ENCODE data around the gene SLC22A23.

The SLC22A23 gene

GRCh38 chr6:3272911-3273547, 183.8 kb downstream of the SLC22A23 start:
- no peak for DNase-seq (ENCODE audit: low read depth in 2 of 2, low spot score in 1 of 2)

- DNase-seq (ENCODE audit: low read depth in 2 of 2, low spot score in 1 of 2) = no peak
Observed at GRCh38 chr6:3271756-3272155, 185.1 kb downstream of the SLC22A23 start.

- DNase-seq (ENCODE audit: low read depth in 2 of 2, low spot score in 1 of 2) = no peak
Observed at GRCh38 chr6:3270258-3270657, 186.6 kb downstream of the SLC22A23 start.

DNA sequence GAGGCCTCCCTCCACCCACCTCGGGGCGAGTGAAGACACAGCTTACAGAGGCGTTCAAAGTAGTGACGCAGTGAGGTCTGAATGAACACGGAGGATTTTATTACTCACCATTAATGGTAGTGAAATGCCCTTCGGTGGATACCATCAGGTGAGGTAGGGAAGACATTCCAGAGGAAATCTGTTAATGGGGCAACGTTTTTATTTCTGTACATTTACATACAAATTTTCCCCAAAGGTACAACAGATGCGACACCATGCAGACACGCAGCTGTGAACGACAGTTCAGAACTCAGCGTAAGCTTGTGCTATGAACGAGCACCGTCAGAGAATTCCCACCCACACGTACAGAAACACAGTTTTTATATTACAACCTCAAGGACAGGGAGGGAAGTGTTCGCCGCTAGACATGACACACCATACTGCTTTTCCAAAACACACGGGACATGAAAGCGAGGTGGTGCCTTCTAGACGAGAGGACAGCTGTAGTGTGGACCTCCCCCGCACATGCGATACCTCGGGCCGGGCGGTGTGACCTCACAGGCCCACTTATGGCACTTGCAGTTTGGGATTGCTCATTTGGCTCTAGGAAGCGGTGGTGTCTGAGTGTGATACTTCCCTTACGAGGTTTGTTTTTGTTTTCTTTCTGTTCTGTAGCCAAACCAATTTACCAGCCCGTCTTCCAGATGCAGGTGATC, 187.4 kb downstream of the SLC22A23 start:
- no peak for DNase-seq (ENCODE audit: low read depth in 2 of 2, low spot score in 1 of 2)

DNA sequence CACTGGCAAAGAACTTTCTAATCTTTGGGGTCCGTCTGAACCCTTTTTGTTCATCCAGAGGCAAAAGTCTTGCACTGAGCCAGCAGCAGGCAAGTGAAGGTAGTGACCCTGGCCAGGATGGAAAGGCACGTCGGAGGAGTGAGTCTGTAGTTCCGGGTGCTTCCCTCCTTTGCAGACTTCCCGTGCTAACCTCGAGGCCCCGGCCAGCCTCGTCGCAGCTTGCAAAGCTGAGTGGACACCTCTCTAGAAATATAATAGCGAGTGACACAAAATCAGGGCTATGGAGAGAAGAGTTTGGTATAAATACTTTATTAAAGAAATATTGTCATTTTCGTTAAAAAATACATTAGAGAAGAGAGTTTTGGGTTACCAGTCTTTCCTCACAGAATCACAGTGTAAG, 188.2 kb downstream of the SLC22A23 start:
- no peak for DNase-seq (ENCODE audit: low read depth in 2 of 2, low spot score in 1 of 2)

DNA sequence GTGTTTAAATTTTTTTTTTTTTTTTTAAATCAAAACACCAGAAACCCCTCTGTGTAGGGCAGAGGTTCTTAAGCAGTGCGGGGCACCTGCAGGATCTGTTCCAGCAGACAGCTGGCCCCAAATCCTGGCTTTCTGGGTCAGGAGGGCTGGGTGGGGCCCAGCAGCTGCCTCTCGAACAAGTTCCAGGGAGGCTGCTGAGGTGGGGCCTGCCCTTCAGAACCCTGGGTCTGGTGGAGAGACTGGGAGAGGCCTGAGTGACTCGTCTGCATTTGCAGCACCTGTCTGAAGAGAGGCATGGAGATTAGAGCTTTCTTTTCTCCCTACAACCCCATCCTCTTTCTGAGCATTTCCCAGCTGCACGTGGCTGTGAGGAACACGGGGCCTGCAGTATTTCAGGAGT, 189.7 kb downstream of the SLC22A23 start:
- no peak for DNase-seq (ENCODE audit: low read depth in 2 of 2, low spot score in 1 of 2)

- DNase-seq (ENCODE audit: low read depth in 2 of 2, low spot score in 1 of 2) = no peak
Observed at GRCh38 chr6:3266170-3266569, 190.7 kb downstream of the SLC22A23 start.

DNA sequence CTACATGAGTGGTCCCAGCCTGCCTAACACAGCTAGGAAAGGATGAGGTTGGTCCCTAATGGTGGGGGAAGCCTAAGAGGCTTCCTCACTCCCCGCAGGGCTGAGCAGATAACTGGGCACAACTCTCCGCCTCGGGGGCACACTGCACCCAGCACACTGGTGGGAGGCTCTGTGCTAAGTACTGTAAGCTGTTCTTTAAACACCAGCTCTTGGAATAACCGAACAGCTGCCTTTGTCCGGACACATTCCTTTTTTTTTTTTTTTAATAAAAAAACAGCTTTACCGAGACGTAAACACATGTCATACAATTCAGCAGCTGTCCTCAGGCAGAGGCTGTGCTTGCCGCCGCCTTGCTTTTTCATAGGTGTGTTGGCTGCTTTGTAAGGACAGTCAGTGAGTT, 191.2 kb downstream of the SLC22A23 start:
- no peak for DNase-seq (ENCODE audit: low read depth in 2 of 2, low spot score in 1 of 2)

GRCh38 chr6:3264356-3264755, 192.5 kb downstream of the SLC22A23 start:
- DNase-seq (ENCODE audit: low read depth in 2 of 2, low spot score in 1 of 2) = no peak

- no peak for DNase-seq (ENCODE audit: low read depth in 2 of 2, low spot score in 1 of 2)
Observed at GRCh38 chr6:3263096-3263495, 193.8 kb downstream of the SLC22A23 start.

DNA sequence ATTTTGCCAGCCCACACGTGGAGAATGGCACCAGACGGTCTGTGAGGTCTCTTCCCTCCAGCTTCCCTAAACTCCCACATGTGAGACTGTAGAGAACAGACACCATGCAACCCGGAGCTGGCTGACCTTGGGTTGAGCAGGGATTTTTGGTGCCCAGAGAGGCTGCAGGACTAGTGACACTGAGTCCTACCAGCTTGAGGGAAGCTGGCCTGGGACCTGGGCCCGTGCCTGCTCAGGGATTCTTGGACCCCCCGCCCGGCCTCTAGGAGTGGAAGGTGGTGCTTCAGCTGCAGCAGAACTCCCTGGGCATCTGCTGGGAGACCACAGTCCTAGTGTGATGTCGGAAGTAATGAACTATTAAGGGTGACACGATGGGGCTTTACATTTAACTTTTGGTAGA, 194.9 kb downstream of the SLC22A23 start:
- DNase-seq (ENCODE audit: low read depth in 2 of 2, low spot score in 1 of 2) = no peak

DNA sequence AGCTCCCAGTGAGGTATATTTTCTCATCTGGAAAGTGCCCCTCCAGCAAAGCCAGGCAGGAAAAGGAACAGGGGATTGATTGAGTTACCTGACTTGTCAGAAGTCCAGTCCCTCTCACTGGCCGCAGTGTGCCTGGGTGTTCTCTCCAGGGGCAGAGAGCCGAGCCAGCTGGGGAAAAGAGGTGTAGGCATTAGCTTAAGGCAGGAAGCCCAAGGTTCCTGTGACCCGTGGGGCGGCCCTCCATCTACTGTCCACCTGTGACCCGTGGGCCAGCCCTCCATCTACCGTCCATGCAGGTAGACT, 195.4 kb downstream of the SLC22A23 start:
- no peak for DNase-seq (ENCODE audit: low read depth in 2 of 2, low spot score in 1 of 2)

GRCh38 chr6:3260772-3261517, 195.9 kb downstream of the SLC22A23 start:
- DNase-seq (ENCODE audit: low read depth in 2 of 2, low spot score in 1 of 2) = no peak

DNA sequence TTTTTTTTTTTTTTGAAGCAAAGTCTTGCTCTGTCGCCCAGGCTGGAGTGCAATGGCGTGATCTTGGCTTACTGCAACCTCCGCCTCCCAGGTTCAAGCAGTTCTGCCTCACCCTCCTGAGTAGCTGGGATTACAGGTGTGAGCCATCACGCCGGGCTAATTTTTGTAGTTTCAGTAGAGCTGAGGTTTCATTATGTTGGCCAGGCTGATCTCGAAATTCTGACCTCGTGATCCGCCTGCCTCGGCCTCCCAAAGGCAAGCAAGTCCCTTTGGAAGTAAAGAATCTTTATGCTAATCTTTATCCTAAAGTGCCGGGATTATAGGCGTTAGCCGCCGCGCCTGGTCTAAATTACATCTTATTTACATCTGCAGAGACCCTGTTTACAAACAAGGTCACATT, 196.6 kb downstream of the SLC22A23 start:
- DNase-seq (ENCODE audit: low read depth in 2 of 2, low spot score in 1 of 2) = no peak

DNA sequence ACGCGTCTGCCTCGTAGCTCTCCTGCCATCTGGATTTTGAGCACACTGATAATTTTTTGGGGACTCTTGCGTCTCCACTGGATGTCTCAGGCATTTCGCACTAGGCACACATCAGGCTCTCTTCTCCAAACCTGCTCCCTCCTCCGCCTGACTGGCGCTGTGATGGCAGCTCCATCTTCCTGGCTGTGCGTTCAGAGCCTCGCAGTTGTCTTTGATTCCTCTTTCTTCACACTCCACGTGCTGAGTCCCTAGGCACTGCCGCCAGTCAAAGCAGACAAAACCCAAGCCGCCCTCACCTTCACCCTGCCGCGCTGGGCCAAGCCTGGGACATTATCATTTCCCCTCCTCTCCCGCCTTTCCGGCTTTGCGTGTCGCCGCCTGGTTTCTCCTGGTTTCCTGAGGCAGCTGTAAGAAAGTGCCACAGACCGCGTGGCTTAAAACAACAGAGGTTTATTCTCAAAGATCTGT, 197.3 kb downstream of the SLC22A23 start:
- no peak for DNase-seq (ENCODE audit: low read depth in 2 of 2, low spot score in 1 of 2)

GRCh38 chr6:3258720-3259490, 197.9 kb downstream of the SLC22A23 start, which contains the start of gene PSMG4:
PSMG4 (plus strand) TSS chr6:3258947; CDS start chr6:3259023, 76 bp downstream.
- DNase-seq (ENCODE audit: low read depth in 2 of 2, low spot score in 1 of 2) = peak; percentile 89 to 96

DNA sequence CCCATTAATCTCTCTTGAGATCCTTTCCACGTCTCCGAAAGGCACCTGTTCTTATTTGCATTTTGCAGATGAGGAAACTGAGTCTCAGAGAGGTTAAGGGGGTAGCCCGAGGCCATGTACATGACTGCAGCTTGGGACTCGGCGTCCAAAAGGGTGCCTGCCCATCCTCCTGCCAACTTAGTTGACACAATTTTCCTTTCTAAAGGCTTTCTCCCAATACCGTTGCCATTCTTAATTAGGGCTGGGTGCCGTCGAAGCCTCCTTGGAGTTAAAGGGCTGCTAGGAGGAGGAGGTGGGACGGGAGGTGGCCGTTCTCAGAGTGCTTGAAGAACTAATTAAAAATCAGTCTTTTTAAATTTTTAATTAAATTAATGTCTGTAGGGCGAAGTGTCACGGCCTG, 198.6 kb downstream of the SLC22A23 start:
- no peak for DNase-seq (ENCODE audit: low read depth in 2 of 2, low spot score in 1 of 2)

GRCh38 chr6:3253597-3253961, 203.3 kb downstream of the SLC22A23 start:
- no peak for DNase-seq (ENCODE audit: low read depth in 2 of 2, low spot score in 1 of 2)

DNA sequence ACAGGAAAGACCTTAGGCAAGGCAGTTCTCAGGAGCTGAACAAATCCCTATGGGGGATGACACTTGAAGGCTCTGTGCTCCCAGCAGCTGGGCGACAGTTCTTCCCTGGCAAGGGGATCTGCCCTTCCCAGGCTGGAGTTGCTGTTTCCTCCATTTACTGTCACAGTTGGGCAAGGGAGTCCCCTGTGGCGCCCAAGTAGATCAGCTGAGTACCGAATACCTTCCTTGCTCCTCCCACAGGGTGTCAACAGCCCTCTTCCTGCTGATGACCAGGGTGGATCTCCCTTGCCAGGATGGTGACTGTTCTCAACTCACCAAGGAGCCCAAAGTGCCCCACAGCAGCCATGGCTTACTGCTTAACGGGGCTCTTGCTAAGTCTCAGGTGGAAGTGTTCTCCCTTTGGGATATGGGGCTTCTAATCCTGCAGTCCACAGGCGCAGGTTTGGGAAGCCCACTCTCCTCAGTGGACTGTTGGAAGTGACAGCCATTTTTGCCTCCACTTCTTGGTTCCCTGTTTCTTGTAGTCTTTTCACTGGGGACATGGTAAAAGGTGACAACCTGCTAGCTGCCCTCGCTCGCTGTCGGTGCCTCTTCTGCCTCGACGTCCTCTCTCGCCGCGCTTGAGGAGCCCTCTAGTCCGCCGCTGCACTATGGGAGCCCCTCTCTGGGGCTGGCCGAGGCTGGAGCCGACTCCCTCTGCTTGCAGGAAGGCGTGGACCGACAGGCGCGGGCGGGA, 203.8 kb downstream of the SLC22A23 start:
- DNase-seq (ENCODE audit: low read depth in 2 of 2, low spot score in 1 of 2) = no peak

DNA sequence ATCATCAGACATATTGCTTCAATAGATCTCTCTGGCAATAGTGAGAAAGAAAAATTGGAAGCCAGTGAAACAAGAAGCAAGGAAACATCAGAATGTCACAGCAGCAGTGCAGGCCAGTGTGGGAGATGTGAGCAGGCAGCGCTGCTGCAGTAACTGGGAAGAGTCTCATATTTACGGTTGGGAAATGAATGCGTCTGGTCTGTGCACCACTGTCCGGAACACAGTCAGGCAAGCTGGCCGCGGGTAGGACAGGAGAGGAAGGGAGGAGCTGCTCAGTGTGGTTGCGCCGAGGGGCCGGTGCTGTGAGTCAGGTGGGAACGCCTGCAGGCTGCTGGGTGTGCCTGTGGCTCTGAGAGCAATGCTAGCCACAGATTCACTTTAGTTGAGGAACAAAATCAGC, 204.5 kb downstream of the SLC22A23 start:
- DNase-seq (ENCODE audit: low read depth in 2 of 2, low spot score in 1 of 2) = no peak
